ENCODE measurements around the gene SMIM43.

The SMIM43 gene

GRCh38 chr4:121742794-121743193 lies 22.2 kb downstream of the SMIM43 start:
- no peak for TF ChIP-seq ZFX (IDR thresholded peaks at IDR 0.05; ENCODE audit: borderline replicate concordance)
- no peak for TF ChIP-seq CTCF (IDR thresholded peaks at IDR 0.05)
- H3K27ac ChIP-seq: no peak overlapping the region

- TF ChIP-seq ZFX (IDR thresholded peaks at IDR 0.05; ENCODE audit: borderline replicate concordance): no peak
- no peak for TF ChIP-seq CTCF (IDR thresholded peaks at IDR 0.05)
Observed at GRCh38 chr4:121741751-121742150, 23.2 kb downstream of the SMIM43 start.

GRCh38 chr4:121740796-121741409 lies 24.1 kb downstream of the SMIM43 start:
- no peak for TF ChIP-seq CTCF (IDR thresholded peaks at IDR 0.05)
- no peak for TF ChIP-seq ZFX (IDR thresholded peaks at IDR 0.05; ENCODE audit: borderline replicate concordance)
- no peak overlapping the region for H3K27ac ChIP-seq

More at GRCh38 chr4:121741751-121742150, 23.2 kb downstream of the SMIM43 start:
- H3K27ac ChIP-seq: no peak overlapping the region

- TF ChIP-seq CTCF (IDR thresholded peaks at IDR 0.05): no peak
- TF ChIP-seq ZFX (IDR thresholded peaks at IDR 0.05; ENCODE audit: borderline replicate concordance): no peak
- no peak overlapping the region for H3K27ac ChIP-seq
Observed at GRCh38 chr4:121739575-121739974, 25.4 kb downstream of the SMIM43 start.

GRCh38 chr4:121738780-121739535 lies 26.0 kb downstream of the SMIM43 start:
- TF ChIP-seq ZFX (IDR thresholded peaks at IDR 0.05; ENCODE audit: borderline replicate concordance): no peak
- no peak for TF ChIP-seq CTCF (IDR thresholded peaks at IDR 0.05)
- H3K27ac ChIP-seq: no peak overlapping the region

- H3K27ac ChIP-seq: no peak overlapping the region
- no peak for TF ChIP-seq CTCF (IDR thresholded peaks at IDR 0.05)
- TF ChIP-seq ZFX (IDR thresholded peaks at IDR 0.05; ENCODE audit: borderline replicate concordance): no peak
Observed at GRCh38 chr4:121737846-121738554, 27.0 kb downstream of the SMIM43 start.
